Umbilical cord (tissue), 1 donor: ENCODE data around the gene CGREF1. TPM values are rescaled to one million over a fixed set of nuclear protein-coding genes. Genes with fewer than 3 reads are reported as not detected.

ENCODE experiments used
- total RNA-seq: library from RNA; depleted of rRNA; stranded (reverse); fragments of >200 nt; gene quantifications from one replicate; pipeline ENCODE4 v1.2.3, GENCODE V29; 2014; ENCODE audit warnings: low replicate concordance; ENCODE audit not compliant: insufficient read depth

The CGREF1 gene
- total RNA-seq, 1 donor from 2014 or later, result 11.6 TPM

Other genes with a start within 250 kb of the CGREF1 start
- 4.1 TPM for gene MAPRE3, start 148.5 kb downstream of the CGREF1 start, total RNA-seq
- gene TMEM214, start 86.2 kb downstream of the CGREF1 start, total RNA-seq, result 28.2 TPM
- gene AGBL5, start 67.5 kb downstream of the CGREF1 start, total RNA-seq, result 5.5 TPM
- gene OST4, start 47.5 kb downstream of the CGREF1 start, total RNA-seq, result 441 TPM
- 287 TPM for gene EMILIN1, start 40.5 kb downstream of the CGREF1 start, total RNA-seq
- 3.4 TPM for gene KHK, start 32.4 kb downstream of the CGREF1 start, total RNA-seq
- 1.2 TPM for gene ABHD1, start 4.7 kb upstream of the CGREF1 start, total RNA-seq
- gene PREB, start 15.5 kb upstream of the CGREF1 start, total RNA-seq, result 20.2 TPM
- gene PRR30, start 20.3 kb upstream of the CGREF1 start, total RNA-seq, result not detected
- gene TCF23, start 29.9 kb upstream of the CGREF1 start, total RNA-seq, result 1.7 TPM
- gene ATRAID, start 92.9 kb upstream of the CGREF1 start, total RNA-seq, result 112 TPM
- 13.0 TPM for gene SLC5A6, start 93.1 kb upstream of the CGREF1 start, total RNA-seq
- gene CAD, start 98.2 kb upstream of the CGREF1 start, total RNA-seq, result 45.0 TPM
- gene SLC30A3, start 143.9 kb upstream of the CGREF1 start, total RNA-seq, result 5.5 TPM
- gene DNAJC5G, start 156.3 kb upstream of the CGREF1 start, total RNA-seq, result not detected
- 5.1 TPM for gene TRIM54, start 163.3 kb upstream of the CGREF1 start, total RNA-seq
- 1.4 TPM for gene UCN, start 189.3 kb upstream of the CGREF1 start, total RNA-seq
- 27.9 TPM for gene MPV17, start 204.0 kb upstream of the CGREF1 start, total RNA-seq
- 31.8 TPM for gene GTF3C2, start 237.6 kb upstream of the CGREF1 start, total RNA-seq